Caki2 (cell line): ENCODE data around the gene GRM4. TPM values are rescaled to one million over a fixed set of nuclear protein-coding genes. Genes with fewer than 3 reads are reported as not detected.
"Not testable (repeated sequence)": the region's sequence is repeated elsewhere in the genome, so short reads cannot be mapped to it uniquely, and the experiment has no call there.

Source experiments
- DNase-seq: peaks from one replicate; pipeline ENCODE4 v3.0.0-alpha.2; 2015; ENCODE audit warnings: low read depth
- in situ Hi-C: cut with HindIII; loops from 2 replicates; pipeline ENCODE4 v1.10.0; 2016; ENCODE audit warnings: low sequenced_read_pairs, low pct_unique_long_range_greater_than_20kb, mixed read lengths
- total RNA-seq: library from RNA; depleted of rRNA; stranded (reverse); fragments of >200 nt; shearing (Covaris generic); gene quantifications from 2 replicates; pipeline ENCODE4 v1.2.3, GENCODE V29; 2014; ENCODE audit warnings: low replicate concordance; rRNA removed

GRM4 gene
- 1.2 TPM in 1 of 2 replicates, not detected in the other for total RNA-seq

DNA sequence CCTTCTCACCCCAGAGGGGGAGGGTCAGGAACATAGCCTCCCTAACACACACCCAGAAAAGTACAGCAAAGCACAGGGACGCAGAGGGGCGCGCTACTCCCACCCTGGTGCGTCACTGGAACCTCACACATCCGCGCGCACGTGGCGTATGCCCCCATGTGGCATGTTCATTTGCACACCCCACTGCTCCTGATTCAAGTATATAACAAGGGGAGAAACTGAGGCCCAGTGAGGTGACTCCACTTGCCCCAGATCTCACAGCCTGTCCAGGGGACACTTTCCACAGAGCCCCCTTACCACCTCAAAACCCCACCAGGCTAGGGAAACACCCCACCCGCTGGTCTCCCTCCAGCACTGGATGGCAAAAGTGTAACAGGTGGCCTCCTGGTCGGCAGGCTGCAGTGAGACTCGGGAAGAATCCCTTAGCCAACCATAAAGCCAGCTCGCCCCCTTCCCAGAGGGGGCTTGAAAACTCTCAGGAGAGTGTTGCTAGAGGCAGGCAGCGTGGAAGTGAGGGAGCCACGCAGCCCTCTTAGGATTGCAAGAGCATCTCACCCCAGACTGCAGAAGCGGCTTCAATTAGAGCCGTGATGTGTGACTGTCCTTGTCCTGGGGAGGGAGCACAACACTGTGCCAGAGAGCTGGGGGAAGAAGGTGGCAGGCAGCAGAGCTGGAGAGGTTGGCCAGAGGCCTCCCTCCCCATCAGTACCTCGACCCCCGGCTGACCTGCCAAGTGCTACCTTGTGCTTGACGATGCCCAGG lies at the start of gene GRM4:
Gene GRM4 (minus strand): TSS at position 67 of the 762 bp plus-strand sequence. CDS start 12,591 bp downstream, outside the sequence.
- no peak for DNase-seq
- in situ Hi-C loops: no loop called here

DNA sequence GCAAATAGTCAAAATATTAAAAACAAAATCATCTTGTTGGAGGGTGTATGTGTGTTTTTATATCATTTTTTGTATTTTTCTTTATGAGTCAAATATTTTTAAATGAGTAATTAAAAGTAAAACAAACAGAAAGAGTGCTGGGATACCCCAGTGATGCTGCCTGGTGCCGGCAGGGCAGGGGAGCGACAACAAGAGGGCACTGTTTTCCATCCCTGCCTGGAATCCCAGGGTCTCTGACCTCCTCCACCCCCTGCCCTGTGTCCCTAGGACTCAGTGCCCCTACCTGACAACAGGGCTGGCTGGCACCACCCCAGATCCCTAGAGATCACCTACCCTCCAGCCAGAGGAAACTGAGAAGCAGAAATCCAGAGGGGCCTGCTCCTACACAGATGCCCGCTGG lies 48.9 kb upstream of the GRM4 start:
- in situ Hi-C loops: no loop called here
- no peak for DNase-seq

DNA sequence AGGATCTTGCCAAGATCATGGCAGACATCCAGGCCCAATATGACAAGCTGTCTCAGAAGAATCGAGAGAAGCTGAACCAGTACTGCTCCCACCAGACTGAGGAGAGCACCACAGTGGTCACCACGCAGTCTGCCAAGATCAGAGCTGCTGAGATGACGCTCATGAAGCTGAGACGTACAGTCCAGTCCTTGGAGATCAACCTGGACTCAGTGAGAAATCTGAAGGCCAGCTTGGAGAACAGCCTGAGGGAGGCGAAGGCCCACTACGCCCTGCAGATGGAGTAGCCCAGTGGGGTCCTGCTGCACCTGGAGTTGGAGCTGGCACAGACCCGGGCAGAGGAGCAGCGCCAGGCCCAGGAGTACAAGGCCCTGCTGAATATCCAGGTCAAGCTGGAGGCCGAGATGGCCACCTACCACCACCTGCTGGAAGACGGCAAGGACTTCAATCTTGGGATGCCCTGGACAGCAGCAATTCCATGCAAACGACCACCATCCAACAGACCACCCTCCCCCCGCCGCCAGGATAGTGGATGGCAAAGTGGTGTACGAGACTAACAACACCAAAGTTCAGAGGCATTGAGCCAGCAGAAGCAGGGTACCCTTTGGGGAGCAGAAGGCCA lies 44.7 kb upstream of the GRM4 start:
- in situ Hi-C loops: no loop called here
- no peak for DNase-seq

DNA sequence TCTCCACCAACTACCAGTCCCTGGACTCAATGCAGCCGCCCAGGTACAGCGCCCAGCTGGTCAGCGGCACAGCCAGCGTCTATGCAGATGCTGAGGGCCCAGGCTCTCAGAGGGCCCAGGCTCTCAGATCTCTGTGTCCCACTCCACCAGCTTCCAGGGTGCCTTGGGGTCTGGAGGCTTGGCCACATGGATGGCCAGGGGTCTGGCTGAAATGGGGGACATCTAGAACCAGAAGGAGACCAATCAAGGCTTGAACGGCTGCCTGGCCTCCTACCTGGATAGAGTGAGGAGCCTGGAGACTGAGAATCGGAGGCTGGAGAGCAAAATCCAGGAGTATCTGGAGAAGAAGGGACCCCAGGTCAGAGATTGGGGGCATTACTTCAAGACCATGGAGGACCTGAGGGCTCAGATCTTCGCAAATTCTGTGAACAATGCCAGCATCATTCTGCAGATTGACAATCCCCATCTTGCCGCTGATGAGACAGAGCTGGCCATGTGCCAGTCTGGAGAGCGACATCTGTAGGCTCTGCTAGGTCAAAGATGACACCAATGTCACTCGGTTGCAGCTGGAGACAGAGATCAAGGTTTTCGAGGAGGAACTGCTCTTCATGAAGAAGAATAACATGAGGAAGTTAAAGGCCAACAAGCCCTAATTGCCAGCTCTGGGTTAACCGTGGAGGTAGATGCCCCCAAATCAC lies 44.1 kb upstream of the GRM4 start:
- in situ Hi-C loops: no loop called here
- DNase-seq: no peak

DNA sequence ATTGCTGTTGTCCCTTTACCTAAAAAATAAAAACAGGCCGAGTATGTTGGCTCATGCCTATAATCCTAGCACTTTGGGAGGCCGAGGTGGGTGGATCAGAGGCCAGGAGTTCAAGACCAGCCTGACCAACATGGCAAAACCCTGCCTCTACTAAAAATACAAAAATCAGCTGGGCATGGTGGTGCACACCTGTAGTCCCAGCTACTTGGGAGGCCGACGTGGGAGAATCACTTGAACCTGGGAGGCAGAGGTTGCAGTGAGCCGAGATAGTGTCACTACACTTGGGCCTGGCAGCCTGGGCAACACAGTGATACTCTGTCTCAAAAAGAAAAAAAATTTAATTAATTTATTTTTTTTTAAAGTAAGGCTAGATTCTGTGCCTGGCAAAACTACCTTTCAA lies 38.8 kb upstream of the GRM4 start:
- in situ Hi-C loops, DNase-seq: not testable (repeated sequence)

DNA sequence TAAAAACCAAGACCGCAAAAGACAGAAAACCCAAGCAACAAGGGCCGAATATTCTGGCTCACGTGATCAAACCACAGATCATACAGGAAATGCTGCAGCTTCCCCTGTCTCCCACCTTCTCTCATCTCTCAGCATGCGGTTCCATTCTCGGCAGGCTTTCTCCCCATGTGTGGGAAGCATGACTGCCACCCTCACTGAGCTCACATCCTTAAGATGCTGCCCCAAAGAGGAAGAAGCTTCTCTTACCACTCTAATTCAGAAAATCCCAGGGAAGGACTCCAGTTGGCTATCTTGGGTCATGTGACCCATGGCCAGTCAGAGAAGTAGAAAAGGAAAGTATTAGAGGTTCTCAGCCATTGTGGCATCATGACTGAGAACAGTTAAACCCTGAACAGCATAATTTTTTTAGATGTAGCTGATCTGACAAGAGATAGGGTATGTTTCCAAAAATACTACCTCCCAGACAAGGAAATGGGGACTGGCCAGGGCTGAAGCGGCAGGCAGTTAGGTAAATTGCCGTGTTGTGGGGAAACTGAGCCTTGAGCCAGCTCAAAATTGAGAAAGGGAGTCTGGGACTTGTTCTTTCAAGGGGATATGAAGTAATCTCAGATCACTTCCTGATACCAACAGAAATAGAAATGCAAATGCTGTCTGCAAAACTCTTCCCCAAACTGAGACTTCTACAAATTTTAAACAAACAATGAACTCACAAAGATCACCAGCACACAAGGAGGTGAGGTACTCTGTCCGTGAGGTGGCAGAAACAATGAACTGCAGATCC lies 37.1 kb upstream of the GRM4 start:
- DNase-seq: no peak
- in situ Hi-C loops: no loop called here

DNA sequence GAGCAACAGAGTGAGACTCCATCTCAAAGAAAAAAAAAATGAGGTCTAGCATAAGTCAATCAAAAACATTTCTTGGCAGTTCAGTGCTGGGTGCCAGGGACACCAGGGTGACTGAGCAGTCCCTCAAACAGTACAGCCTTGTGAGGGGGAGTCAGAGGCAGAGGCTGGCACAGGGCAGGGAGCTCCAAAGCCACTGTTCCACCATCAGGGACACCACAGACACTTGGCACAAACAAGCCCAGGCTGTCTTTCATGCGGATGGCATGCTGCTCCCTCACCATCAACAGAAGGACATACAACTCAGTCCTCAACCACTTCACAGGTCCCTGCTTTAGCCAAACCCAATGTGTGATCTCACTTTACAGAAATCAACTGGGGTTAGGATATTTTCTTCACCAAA lies 36.0 kb upstream of the GRM4 start:
- in situ Hi-C loops: no loop called here
- DNase-seq: no peak

DNA sequence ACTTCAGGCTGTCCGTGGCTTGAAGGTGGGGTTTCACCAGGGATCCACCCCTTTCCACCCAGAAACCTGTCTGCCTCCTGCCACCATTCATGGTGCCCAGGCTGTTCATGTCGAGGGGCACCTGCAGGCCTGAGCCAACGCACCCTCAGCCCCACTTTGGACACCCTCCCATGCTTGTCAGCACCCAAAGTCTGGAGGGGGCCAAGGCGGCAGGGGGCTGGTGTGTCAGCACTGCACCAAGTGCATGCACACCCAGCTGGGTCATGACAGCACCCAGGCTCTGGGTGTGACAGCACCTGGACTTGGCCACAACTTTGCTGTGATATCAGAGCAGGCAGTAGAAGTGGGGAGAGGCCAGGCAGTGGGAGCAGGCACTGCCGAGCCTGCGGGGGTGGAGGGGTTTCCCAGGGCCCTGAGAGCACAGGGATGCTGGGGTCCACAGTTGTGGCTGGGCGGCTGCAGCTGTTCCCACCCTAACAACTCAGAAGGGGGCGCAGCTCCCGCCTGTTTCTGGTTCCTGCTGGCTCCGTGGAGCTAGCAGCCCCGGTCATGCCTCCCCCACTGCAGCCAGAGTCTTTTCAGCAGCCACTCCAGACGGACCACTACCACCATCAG lies 33.3 kb upstream of the GRM4 start:
- in situ Hi-C loops: no loop called here
- no peak for DNase-seq

DNA sequence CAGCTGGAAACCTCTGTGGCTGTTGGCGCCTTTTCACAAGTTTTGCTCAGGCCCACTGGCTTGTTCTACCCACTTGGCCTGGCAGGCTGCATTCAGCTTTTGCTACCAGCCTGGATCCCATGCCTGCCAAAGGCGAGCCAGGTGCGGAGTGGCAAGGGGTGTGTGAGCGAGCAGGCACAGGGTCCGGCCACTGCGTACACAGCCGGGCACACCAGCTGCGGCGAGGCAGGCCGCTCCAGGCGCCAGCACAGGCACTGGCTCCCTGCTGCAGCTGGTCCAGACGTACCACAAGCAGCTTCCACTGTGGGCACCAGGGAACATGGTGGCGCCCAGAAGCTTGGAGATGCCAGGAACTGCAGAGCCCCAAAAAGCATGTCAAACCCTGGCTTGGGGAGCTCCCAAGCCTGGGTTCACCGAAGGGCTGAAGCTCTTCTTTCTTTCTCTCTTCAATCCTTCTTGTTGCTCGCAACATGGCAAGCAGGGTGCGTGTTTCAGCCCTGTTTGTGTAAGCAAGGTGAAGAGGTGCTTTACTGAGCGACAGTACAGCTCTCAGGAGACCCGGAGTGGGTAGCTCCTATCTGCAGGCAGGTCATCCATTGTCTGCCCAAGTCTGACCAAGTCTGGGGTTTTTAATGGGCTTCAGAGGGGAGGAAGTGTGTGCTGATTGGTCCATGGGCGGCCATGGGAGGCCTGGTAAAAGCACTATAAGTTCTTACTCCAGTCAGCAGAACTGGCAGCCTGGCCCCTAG lies 32.6 kb upstream of the GRM4 start:
- no peak for DNase-seq
- in situ Hi-C loops: no loop called here

DNA sequence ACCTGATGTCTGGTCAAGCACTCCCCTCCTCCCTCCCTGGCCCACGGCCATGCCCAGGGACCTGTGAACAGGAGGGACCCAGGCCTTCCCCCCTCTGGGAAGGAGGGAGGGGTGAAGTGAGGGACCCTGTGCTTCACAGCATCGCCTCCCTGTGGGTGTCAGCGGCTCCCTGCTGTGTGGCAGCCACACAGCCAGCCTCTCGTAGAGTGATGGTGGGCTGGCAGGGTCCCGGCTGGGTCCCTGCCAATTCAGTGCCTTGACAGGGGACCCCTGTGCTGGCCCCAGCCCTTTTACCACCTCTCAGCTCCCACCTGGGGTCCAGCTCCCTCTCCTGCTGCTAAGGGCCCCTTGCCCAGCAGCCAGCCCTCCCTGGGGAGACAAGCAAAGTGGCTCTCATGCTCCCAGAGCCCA lies 31.3 kb upstream of the GRM4 start:
- in situ Hi-C loops: no loop called here

DNA sequence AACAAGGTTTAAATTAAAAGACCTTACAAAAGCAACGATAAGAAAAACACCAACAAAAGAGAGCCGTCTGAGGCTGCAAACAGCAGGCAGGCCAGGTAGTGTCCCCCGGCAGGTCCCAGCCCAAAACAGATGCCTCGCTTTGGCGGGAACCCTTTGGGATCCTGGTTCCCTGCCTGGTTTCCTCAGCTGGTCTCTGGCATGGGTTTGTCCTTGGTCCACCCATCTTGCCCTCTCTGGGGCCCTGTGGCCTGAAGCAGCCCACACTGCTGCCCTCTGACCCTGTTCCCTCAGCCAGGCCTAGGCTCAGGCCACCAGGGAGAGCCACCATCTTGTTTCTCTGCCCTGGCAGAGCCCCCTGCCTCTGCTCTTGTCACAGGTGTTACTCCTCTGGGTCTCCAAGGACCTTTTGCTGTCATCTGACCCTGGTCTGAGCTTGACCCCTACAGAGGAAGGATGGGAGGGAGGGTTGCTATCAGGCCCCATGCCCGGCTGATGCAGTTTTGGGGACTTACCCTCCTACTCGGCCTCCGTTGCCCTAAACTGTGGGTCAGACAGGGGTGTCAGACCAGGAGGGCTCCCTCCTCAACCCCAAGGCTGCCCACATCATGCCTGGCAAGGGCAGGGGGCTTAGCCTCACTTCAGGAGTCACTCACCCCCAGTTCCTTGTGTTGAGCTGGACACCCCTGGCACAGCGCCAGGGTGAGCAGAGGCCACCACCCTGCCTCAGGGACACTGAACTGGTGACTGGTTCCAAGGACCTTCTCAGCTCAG lies 30.6 kb upstream of the GRM4 start:
- in situ Hi-C loops: no loop called here
- no peak for DNase-seq

More for the DNA sequence above, 31.3 kb upstream of the GRM4 start:
- DNase-seq: no peak

DNA sequence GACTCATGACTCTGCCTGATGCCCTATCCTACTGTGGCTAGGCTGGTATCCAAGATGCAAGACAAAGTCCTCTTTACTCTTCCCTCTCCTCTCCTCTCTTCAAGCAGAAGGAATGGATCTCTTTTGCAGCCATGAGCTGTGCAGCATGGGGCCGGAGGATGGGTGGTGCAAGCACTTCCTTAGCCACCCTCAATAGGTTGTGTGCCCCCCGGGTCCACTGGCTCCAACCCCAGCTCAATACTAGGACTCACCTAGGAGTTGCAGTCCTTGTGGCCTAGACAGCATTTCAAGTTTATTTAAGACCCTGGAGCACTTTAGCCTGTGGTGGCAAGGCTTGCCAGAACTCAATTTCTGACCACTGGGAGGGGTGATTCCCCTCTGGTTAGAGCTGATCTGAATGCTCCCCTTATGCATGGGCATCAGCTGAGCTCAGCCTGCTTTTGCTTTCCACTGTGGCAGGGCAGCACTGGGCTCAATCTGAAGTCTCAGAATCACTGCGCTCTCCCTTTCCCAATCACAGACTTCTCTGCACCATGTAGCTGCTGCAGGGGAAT lies 29.0 kb upstream of the GRM4 start:
- in situ Hi-C loops: no loop called here
- no peak for DNase-seq

DNA sequence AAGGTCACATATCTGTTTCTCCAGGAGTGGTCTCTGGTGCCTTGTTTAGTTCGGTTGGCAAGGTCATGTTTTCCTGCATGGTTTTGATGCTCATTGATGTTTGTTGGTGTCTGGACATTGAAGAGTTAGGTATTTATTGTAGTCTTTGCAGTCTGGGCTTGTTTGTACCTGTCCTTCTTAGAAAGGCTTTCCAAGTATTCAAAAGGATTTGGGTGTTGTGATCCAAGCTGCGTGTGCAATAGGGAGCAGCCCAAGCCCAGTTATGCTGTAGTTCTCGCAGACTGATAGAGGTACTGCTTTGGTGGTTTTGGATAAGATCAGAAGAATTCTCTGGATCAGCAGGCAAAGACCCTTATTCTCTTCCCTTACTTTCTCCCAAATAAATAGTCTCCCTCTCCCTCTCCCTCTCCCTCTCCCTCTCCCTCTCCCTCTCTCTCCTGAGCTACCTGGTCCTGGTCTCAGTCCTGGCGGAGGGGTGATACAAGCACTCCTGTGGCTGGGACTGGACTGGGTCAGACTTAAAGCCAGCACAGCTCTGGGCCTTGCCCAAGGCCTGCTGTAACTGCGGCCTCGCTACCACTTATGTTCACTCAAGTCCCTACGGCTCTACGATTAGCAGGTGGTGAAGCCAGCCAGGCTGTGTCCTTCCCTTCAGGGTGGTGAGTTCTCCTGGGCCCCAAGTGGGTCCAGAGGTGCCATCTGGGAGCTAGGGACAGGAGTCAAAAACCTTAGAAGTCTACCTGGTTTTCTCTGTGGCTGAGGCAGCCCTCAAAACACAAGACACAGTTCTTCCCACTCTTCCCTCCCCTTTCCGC lies 27.3 kb upstream of the GRM4 start:
- no peak for DNase-seq
- in situ Hi-C loops: no loop called here

DNA sequence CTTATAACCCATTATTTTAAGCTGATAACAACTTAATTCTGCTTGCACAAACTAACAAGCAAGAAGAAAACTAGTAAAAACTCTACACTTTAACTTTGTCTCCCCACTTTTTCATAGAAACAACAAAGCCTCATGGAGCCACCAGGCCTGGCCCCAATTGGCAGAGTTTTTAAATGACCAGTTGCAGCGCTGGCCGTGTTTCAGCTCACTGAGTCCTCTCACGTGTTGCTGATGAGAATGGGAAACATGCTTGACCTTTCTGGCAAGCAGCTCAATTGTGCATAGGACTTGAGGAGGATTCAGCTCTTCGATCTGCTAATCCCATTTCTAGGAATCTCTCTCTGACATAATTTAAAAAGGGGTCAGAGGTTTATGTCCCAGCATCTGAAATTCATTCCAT lies 24.5 kb upstream of the GRM4 start:
- DNase-seq: no peak

DNA sequence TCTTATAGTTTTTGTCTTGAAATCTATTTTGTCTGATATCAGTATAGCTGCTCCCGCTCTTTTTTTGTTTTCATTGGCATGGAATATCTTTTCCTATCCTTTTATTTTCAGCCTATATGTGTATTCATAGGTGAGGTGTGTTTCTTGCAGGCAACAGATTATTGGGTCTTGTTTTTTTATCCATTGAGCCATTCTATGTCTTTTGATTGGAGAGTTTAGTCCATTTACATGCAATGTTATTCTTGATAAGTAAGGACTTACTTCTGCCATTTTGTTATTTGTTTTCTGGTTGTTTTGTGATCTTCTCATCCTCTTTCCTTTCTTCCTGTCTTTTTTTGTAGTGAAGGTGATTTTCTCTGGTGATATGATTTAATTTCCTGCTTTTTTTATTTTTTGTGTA lies 24.0 kb upstream of the GRM4 start:
- in situ Hi-C loops: no loop called here
- DNase-seq: no peak

More for the DNA sequence above, 24.5 kb upstream of the GRM4 start:
- in situ Hi-C loops: no loop called here
